HepG2 (cell line): ENCODE measurements around the gene GLIS1. TPM values are rescaled to one million over a fixed set of nuclear protein-coding genes. Genes with fewer than 3 reads are reported as not detected.

Source experiments
- ATAC-seq: fragments of 200-7000 bp; cut with Tn5 transposase; 3 replicates; pipeline ENCODE4 v1.9.1; 2020; ENCODE audit warnings: mild to moderate bottlenecking, moderate library complexity
- BruUV-seq: library from RNA; stranded (reverse); fragments of 400-500 nt; replicated peaks from 2 replicates; lab custom pipeline; 2021; lab: Mats Ljungman, UMichigan
- CTCF ChIA-PET: fragments of 300-600 bp; formaldehyde crosslinking; extraction: SDS; loops from one replicate; lab custom pipeline; 2021; ENCODE audit warnings: low total read pairs, inconsistent platforms, low intra/inter-chr PET ratio; lab: Yijun Ruan, JAX
- POLR2A ChIA-PET: fragments of 350-600 bp; sonication (Branson Sonifier 250); formaldehyde crosslinking; loops from one replicate; lab custom pipeline; 2020; ENCODE audit warnings: antibody characterized with exemption, inconsistent platforms; lab: Yijun Ruan, JAX
- DNase-seq: peaks from one replicate; pipeline ENCODE4 v3.0.0-alpha.2; 2015; ENCODE audit warnings: low spot score
- FAIRE-seq: peaks from 3 replicates; lab custom pipeline; 2011; peaks lifted over from hg19 to GRCh38; lab: Jason Lieb, UNC
- H2AFZ ChIP-seq: one replicate; pipeline ENCODE4 v1.6.1; 2011; ENCODE audit warnings: low read length, inconsistent platforms
- H3K27ac ChIP-seq: fragments of 300-600 bp; 3 replicates; pipeline ENCODE4 v1.8.0; 2011; ENCODE audit warnings: mixed run types, mild to moderate bottlenecking, mixed read lengths, low read length, inconsistent platforms; ENCODE audit not compliant: insufficient read depth; ENCODE audit errors: extremely low read length
- H3K27me3 ChIP-seq, 2 experiments: fragments of 200-600 bp in 1 of 2; 2 replicates in 1 of 2; 3 replicates in 1 of 2; pipeline versions ENCODE4 v1.6.0 to v1.8.0; 2011; ENCODE audit warnings: low read length in 2 of 2, mild to moderate bottlenecking in 2 of 2, moderate library complexity in 2 of 2, inconsistent platforms in 1 of 2; ENCODE audit not compliant: insufficient read depth in 2 of 2, control insufficient read depth in 1 of 2
- H3K36me3 ChIP-seq, 2 experiments: fragments of 200-600 bp in 1 of 2; replicated peaks in 1 of 2; 2 replicates in 1 of 2; 3 replicates in 1 of 2; pipeline versions ENCODE4 v1.5.1 to v1.8.0; 2011; ENCODE audit warnings: low read length in 2 of 2, inconsistent platforms in 1 of 2; ENCODE audit not compliant: insufficient read depth in 2 of 2, control insufficient read depth in 1 of 2
- H3K4me1 ChIP-seq: 2 replicates; pipeline ENCODE4 v1.5.1; 2012; ENCODE audit warnings: low read length, inconsistent platforms; ENCODE audit not compliant: insufficient read depth
- H3K4me2 ChIP-seq: 2 replicates; pipeline ENCODE4 v1.6.0; 2011; ENCODE audit warnings: low read depth, low read length, inconsistent platforms
- H3K4me3 ChIP-seq, 3 experiments: fragments of 200-600 bp in 1 of 3; sonication (generic), shearing (Covaris generic) in 1 of 3; replicated peaks in 1 of 3; 2 replicates each; pipeline ENCODE4 v1.5.1; 2011 to 2016; ENCODE audit warnings: low read length in 3 of 3, inconsistent platforms in 2 of 3, low read depth in 2 of 3, mild to moderate bottlenecking in 2 of 3, control low read depth in 1 of 3, mixed read lengths in 1 of 3; ENCODE audit not compliant: insufficient read depth in 1 of 3
- H3K79me2 ChIP-seq: one replicate; pipeline ENCODE4 v1.6.1; 2011; ENCODE audit warnings: low read length, inconsistent platforms; ENCODE audit not compliant: insufficient read depth
- H3K9ac ChIP-seq: 2 replicates; pipeline ENCODE4 v1.6.0; 2011; ENCODE audit warnings: mild to moderate bottlenecking, low read depth, low read length, inconsistent platforms; ENCODE audit not compliant: insufficient read depth
- H3K9me3 ChIP-seq: 2 replicates; pipeline ENCODE4 v1.5.1; 2012; ENCODE audit warnings: mild to moderate bottlenecking, low read length
- H4K20me1 ChIP-seq: 2 replicates; pipeline ENCODE4 v1.6.0; 2011; ENCODE audit warnings: inconsistent platforms, mild to moderate bottlenecking, low read length, moderate library complexity; ENCODE audit not compliant: insufficient read depth
- CENPT ChIP-seq: sonication (generic); formaldehyde crosslinking; IDR thresholded peaks from 2 replicates; pipeline ENCODE4 v1.8.0; 2022; ENCODE audit warnings: low read depth, mild to moderate bottlenecking, moderate library complexity, missing genetic modification reagents
- HNF4A ChIP-seq: sonication (generic); formaldehyde crosslinking; IDR thresholded peaks from 2 replicates; pipeline ENCODE4 v1.4.0; 2020; ENCODE audit warnings: missing genetic modification reagents
- IKZF5 ChIP-seq: IDR thresholded peaks from 2 replicates; pipeline ENCODE4 v1.6.1; 2018; ENCODE audit warnings: missing genetic modification reagents, mild to moderate bottlenecking, missing compliant biosample characterization
- MED8 ChIP-seq: sonication (generic); formaldehyde crosslinking; IDR thresholded peaks from 2 replicates; pipeline ENCODE4 v1.8.1; 2023; ENCODE audit warnings: mild to moderate bottlenecking, missing genetic modification reagents; ENCODE audit not compliant: insufficient replicate concordance
- SMC3 ChIP-seq: IDR thresholded peaks from 2 replicates; pipeline ENCODE4 v1.6.1; 2011; ENCODE audit warnings: low read length, improper control_type of control experiment
- TEAD2 ChIP-seq: sonication (generic); formaldehyde crosslinking; IDR thresholded peaks from 2 replicates; pipeline ENCODE4 v1.9.0; 2021; ENCODE audit warnings: missing genetic modification reagents
- U2AF2 ChIP-seq: fragments of 200-400 bp; formaldehyde crosslinking; IDR thresholded peaks from 2 replicates; pipeline ENCODE4 v1.6.1; 2017; ENCODE audit warnings: low read depth, mild to moderate bottlenecking, low read length
- ZBTB21 ChIP-seq: sonication (generic); formaldehyde crosslinking; IDR thresholded peaks from 2 replicates; pipeline ENCODE4 v1.4.0; 2020; ENCODE audit warnings: missing genetic modification reagents
- ZNF33B ChIP-seq: sonication (generic); formaldehyde crosslinking; IDR thresholded peaks from 2 replicates; pipeline ENCODE4 v1.5.1; 2020; ENCODE audit warnings: mild to moderate bottlenecking, missing genetic modification reagents
- ZNF430 ChIP-seq: sonication (generic); formaldehyde crosslinking; IDR thresholded peaks from 2 replicates; pipeline ENCODE4 v1.9.0; 2021; ENCODE audit warnings: mild to moderate bottlenecking, missing genetic modification reagents
- ZNF567 ChIP-seq: sonication (generic); formaldehyde crosslinking; IDR thresholded peaks from 2 replicates; pipeline ENCODE4 v1.8.1; 2023; ENCODE audit warnings: mild to moderate bottlenecking, missing genetic modification reagents, borderline replicate concordance
- ZNF598 ChIP-seq: sonication (generic); formaldehyde crosslinking; IDR thresholded peaks from 2 replicates; pipeline ENCODE4 v1.5.1; 2020; ENCODE audit warnings: mild to moderate bottlenecking, missing genetic modification reagents, borderline replicate concordance
- ZNF780A ChIP-seq: sonication (generic); formaldehyde crosslinking; IDR thresholded peaks from 2 replicates; pipeline ENCODE4 v1.8.0; 2022; ENCODE audit warnings: mild to moderate bottlenecking, missing genetic modification reagents, moderate library complexity
- WGBS: methylation state at CpG from one replicate; pipeline ENCODE4 v1.1.6; 2017; ENCODE audit warnings: low lambda C conversion rate; 5-methylcytosine and 5-hydroxymethylcytosine counted together
- in situ Hi-C: cut with HindIII; loops from 2 replicates; pipeline ENCODE4 v1.10.0; 2017; ENCODE audit warnings: low pct_unique_long_range_greater_than_20kb; ENCODE audit not compliant: extremely low pct_ligation_motif_present
- intact Hi-C: fragments of 100-400 bp; cut with micrococcal nuclease; formaldehyde crosslinking; loops from one replicate; pipeline ENCODE4 v1.10.0; 2022; ENCODE audit not compliant: unreplicated experiment
- polyA plus RNA-seq, 8 experiments: library from polyadenylated mRNA; depleted of rRNA in 3 of 8; stranded (reverse) in 7 of 8; unstranded in 1 of 8; fragments of >200 nt; fragmentation: Illumina TruSeq in 4 of 8; extraction: Trizol in 4 of 8; gene quantifications; 2 replicates each; pipeline versions ENCODE4 v1.2.1 to v1.2.3, GENCODE V29; 2011 to 2016; ENCODE audit warnings: low read depth in 4 of 8, missing spikeins in 1 of 8, mixed read lengths in 1 of 8; ENCODE audit not compliant: insufficient read depth in 1 of 8
- total RNA-seq, 5 experiments: library from RNA; depleted of rRNA; stranded (reverse); fragments of >200 nt; fragmentation: Illumina TruSeq; extraction: Trizol; gene quantifications; 2 replicates each; pipeline ENCODE4 v1.2.3, GENCODE V29; 2016; ENCODE audit warnings: low read depth in 1 of 5
- TF ChIP-seq, protein P1 (sequence below): sonication (generic); formaldehyde crosslinking; IDR thresholded peaks from 2 replicates; pipeline ENCODE4 v1.9.0; 2021; ENCODE audit warnings: missing genetic modification reagents, mild to moderate bottlenecking, borderline replicate concordance
- TF ChIP-seq, protein P2 (sequence below): sonication (generic); formaldehyde crosslinking; IDR thresholded peaks from 2 replicates; pipeline ENCODE4 v1.8.1; 2023; ENCODE audit warnings: missing genetic modification reagents, inconsistent platforms, borderline replicate concordance
- TF ChIP-seq, protein P3 (sequence below): sonication (generic); formaldehyde crosslinking; IDR thresholded peaks from 2 replicates; pipeline ENCODE4 v1.4.0; 2020; ENCODE audit warnings: missing genetic modification reagents, borderline replicate concordance
- TF ChIP-seq, protein P4 (sequence below): sonication (generic); formaldehyde crosslinking; IDR thresholded peaks from 2 replicates; pipeline ENCODE4 v1.9.0; 2022; ENCODE audit warnings: missing genetic modification reagents, mild to moderate bottlenecking, borderline replicate concordance

Gene GLIS1
- total and polyA plus RNA-seq, 2 of the 13 experiments (the other 11 are each of a cell fraction or from before 2014, with no cell fraction given), result 0.03 TPM; not detected in 1

DNA sequence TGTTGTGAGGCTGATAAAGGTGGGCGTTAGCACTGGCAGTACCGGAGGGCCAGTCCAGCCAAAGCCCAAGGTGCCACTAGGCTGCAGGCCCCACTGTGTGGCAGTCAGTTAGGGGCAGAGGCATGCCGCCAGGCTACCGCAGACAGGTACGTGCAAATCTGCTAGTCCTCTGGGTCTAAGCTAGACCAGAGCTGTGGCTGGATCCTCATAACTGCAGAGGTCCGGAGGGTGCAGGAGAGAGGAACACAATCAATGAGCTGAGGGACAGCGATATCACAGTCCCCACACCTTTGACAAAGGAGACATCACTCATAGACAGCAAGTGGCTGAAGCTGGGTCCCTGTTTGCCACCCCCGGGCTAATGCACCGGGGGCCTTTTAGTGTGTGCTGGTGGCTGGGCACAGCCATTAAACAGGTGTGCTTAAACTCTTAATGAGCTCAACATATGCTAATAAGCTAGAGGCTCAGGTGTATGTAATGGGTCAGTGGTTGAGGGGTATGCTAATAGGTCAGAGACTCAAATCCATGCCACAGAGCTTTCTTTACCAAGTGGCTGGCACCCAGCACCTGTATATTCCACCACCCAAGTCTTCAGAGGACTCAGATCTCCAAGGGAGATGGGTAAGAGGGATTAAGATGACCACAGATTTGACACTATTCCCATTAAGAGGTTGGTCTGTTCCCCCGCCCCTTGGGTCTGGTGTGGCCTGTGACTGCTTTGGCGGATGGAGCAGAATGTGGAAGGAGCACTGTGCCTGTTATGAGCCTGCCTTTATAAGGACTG lies 82.0 kb downstream of the GLIS1 start:
- no peak for ATAC-seq
- TF ChIP-seq ZNF780A (CRISPR knock-in tag), result no peak
- TF ChIP-seq HNF4A (CRISPR knock-in tag), result no peak
- TF ChIP-seq U2AF2, result no peak
- no peak for TF ChIP-seq ZNF567 (CRISPR knock-in tag)
- TF ChIP-seq ZBTB21, result no peak
- no peak for TF ChIP-seq ZNF430 (CRISPR knock-in tag)
- no peak for TF ChIP-seq ZNF33B (CRISPR knock-in tag)
- TF ChIP-seq, protein P1, sequence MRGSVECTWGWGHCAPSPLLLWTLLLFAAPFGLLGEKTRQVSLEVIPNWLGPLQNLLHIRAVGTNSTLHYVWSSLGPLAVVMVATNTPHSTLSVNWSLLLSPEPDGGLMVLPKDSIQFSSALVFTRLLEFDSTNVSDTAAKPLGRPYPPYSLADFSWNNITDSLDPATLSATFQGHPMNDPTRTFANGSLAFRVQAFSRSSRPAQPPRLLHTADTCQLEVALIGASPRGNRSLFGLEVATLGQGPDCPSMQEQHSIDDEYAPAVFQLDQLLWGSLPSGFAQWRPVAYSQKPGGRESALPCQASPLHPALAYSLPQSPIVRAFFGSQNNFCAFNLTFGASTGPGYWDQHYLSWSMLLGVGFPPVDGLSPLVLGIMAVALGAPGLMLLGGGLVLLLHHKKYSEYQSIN (CRISPR knock-in tag), result no peak
- TF ChIP-seq, protein P2, sequence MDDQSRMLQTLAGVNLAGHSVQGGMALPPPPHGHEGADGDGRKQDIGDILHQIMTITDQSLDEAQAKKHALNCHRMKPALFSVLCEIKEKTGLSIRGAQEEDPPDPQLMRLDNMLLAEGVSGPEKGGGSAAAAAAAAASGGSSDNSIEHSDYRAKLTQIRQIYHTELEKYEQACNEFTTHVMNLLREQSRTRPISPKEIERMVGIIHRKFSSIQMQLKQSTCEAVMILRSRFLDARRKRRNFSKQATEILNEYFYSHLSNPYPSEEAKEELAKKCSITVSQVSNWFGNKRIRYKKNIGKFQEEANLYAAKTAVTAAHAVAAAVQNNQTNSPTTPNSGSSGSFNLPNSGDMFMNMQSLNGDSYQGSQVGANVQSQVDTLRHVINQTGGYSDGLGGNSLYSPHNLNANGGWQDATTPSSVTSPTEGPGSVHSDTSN, result no peak
- TF ChIP-seq ZNF598 (CRISPR knock-in tag), result no peak
- TF ChIP-seq MED8, result no peak
- no peak for TF ChIP-seq SMC3
- TF ChIP-seq, protein P3, sequence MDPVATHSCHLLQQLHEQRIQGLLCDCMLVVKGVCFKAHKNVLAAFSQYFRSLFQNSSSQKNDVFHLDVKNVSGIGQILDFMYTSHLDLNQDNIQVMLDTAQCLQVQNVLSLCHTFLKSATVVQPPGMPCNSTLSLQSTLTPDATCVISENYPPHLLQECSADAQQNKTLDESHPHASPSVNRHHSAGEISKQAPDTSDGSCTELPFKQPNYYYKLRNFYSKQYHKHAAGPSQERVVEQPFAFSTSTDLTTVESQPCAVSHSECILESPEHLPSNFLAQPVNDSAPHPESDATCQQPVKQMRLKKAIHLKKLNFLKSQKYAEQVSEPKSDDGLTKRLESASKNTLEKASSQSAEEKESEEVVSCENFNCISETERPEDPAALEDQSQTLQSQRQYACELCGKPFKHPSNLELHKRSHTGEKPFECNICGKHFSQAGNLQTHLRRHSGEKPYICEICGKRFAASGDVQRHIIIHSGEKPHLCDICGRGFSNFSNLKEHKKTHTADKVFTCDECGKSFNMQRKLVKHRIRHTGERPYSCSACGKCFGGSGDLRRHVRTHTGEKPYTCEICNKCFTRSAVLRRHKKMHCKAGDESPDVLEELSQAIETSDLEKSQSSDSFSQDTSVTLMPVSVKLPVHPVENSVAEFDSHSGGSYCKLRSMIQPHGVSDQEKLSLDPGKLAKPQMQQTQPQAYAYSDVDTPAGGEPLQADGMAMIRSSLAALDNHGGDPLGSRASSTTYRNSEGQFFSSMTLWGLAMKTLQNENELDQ (CRISPR knock-in tag), result no peak
- no peak for TF ChIP-seq TEAD2 (CRISPR knock-in tag)
- TF ChIP-seq, protein P4, sequence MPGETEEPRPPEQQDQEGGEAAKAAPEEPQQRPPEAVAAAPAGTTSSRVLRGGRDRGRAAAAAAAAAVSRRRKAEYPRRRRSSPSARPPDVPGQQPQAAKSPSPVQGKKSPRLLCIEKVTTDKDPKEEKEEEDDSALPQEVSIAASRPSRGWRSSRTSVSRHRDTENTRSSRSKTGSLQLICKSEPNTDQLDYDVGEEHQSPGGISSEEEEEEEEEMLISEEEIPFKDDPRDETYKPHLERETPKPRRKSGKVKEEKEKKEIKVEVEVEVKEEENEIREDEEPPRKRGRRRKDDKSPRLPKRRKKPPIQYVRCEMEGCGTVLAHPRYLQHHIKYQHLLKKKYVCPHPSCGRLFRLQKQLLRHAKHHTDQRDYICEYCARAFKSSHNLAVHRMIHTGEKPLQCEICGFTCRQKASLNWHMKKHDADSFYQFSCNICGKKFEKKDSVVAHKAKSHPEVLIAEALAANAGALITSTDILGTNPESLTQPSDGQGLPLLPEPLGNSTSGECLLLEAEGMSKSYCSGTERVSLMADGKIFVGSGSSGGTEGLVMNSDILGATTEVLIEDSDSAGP (CRISPR knock-in tag), result no peak
- no peak for TF ChIP-seq CENPT
- TF ChIP-seq IKZF5 (CRISPR knock-in tag), result no peak

More for the DNA sequence above, 82.0 kb downstream of the GLIS1 start:
- Histone ChIP-seq H3K9me3 (no peaks in the 10 kb centered on the region), H3K79me2 (no peaks in the 10 kb centered on the region), H3K27ac (no peak overlapping the region), H3K36me3 (no peaks in the 10 kb centered on the region), H3K27me3 (peaks cover 10 to 47% of the 10 kb centered on the region in 2 experiments; a peak in 4 of 5 replicates), H3K4me3 (no peak overlapping the region), H3K4me1 (peaks cover 10% of the 10 kb centered on the region), H3K4me2 (no peak overlapping the region), H3K9ac (no peak overlapping the region), H2AFZ (no peak overlapping the region), H4K20me1 (no peaks in the 10 kb centered on the region)
- 11% methylated on average over 4 of the region's 11 CpGs for whole genome bisulfite sequencing
- ChIA-PET CTCF (no interaction called here), POLR2A (no interaction called here)
- BruUV-seq, result no TSS peak
- intact Hi-C loops (no loop called here), in situ Hi-C loops (no loop called here)
- no peak for FAIRE-seq
- no peak for DNase-seq
